ENCODE data around the gene GTF2IRD1.

GTF2IRD1 gene

GRCh38 chr7:74612015-74612829 lies 158.5 kb downstream of the GTF2IRD1 start:
- DNase-seq (ENCODE audit: insufficient read length, low spot score) = no peak
- TF ChIP-seq TAF1 (IDR thresholded peaks at IDR 0.05; ENCODE audit: low read depth, low read length) (no peak), PAX5 (IDR thresholded peaks at IDR 0.05; ENCODE audit: insufficient read depth, low read length, severe bottlenecking) (no peak), POLR2AphosphoS5 (IDR thresholded peaks at IDR 0.05; ENCODE audit: low read depth, low read length) (no peak), POLR2A (IDR thresholded peaks at IDR 0.05; ENCODE audit: low read depth, low read length) (no peak), SPI1 (IDR thresholded peaks at IDR 0.05; ENCODE audit: low read depth, low read length) (no peak), POU2F2 (IDR thresholded peaks at IDR 0.05; ENCODE audit: low read depth, low read length) (no peak)
- FAIRE-seq = no peak

GRCh38 chr7:74615933-74616780 lies 162.5 kb downstream of the GTF2IRD1 start:
- DNase-seq (ENCODE audit: insufficient read length, low spot score) (no peak), FAIRE-seq (peak; percentile 75)
- TF ChIP-seq PAX5 (IDR thresholded peaks at IDR 0.05; ENCODE audit: insufficient read depth, low read length, severe bottlenecking) (no peak), POU2F2 (IDR thresholded peaks at IDR 0.05; ENCODE audit: low read depth, low read length) (no peak), TAF1 (IDR thresholded peaks at IDR 0.05; ENCODE audit: low read depth, low read length) (no peak), POLR2A (IDR thresholded peaks at IDR 0.05; ENCODE audit: low read depth, low read length) (no peak), SPI1 (IDR thresholded peaks at IDR 0.05; ENCODE audit: low read depth, low read length) (no peak), POLR2AphosphoS5 (IDR thresholded peaks at IDR 0.05; ENCODE audit: low read depth, low read length) (no peak)

- peak; percentile 51; the same call in 1 of the 2 replicates for TF ChIP-seq TAF1 (IDR thresholded peaks at IDR 0.05; ENCODE audit: low read depth, low read length)
- no peak for TF ChIP-seq POLR2A (IDR thresholded peaks at IDR 0.05; ENCODE audit: low read depth, low read length)
- TF ChIP-seq POLR2AphosphoS5 (IDR thresholded peaks at IDR 0.05; ENCODE audit: low read depth, low read length) = no peak
- no peak for TF ChIP-seq PAX5 (IDR thresholded peaks at IDR 0.05; ENCODE audit: insufficient read depth, low read length, severe bottlenecking)
- no peak for TF ChIP-seq POU2F2 (IDR thresholded peaks at IDR 0.05; ENCODE audit: low read depth, low read length)
- TF ChIP-seq SPI1 (IDR thresholded peaks at IDR 0.05; ENCODE audit: low read depth, low read length) = peak; percentile 64
- no peak for FAIRE-seq
- DNase-seq (ENCODE audit: insufficient read length, low spot score) = no peak
Measured at GRCh38 chr7:74617180-74617744, 163.6 kb downstream of the GTF2IRD1 start.

- no peak for DNase-seq (ENCODE audit: insufficient read length, low spot score)
Measured at GRCh38 chr7:74619235-74619860, 165.6 kb downstream of the GTF2IRD1 start.

GRCh38 chr7:74622228-74622749 lies 168.6 kb downstream of the GTF2IRD1 start:
- TF ChIP-seq POU2F2 (IDR thresholded peaks at IDR 0.05; ENCODE audit: low read depth, low read length) (no peak), PAX5 (IDR thresholded peaks at IDR 0.05; ENCODE audit: insufficient read depth, low read length, severe bottlenecking) (no peak), SPI1 (IDR thresholded peaks at IDR 0.05; ENCODE audit: low read depth, low read length) (no peak), POLR2A (IDR thresholded peaks at IDR 0.05; ENCODE audit: low read depth, low read length) (no peak), POLR2AphosphoS5 (IDR thresholded peaks at IDR 0.05; ENCODE audit: low read depth, low read length) (no peak), TAF1 (IDR thresholded peaks at IDR 0.05; ENCODE audit: low read depth, low read length) (no peak)
- FAIRE-seq = no peak

More at GRCh38 chr7:74619235-74619860, 165.6 kb downstream of the GTF2IRD1 start:
- no peak for FAIRE-seq
- TF ChIP-seq POU2F2 (IDR thresholded peaks at IDR 0.05; ENCODE audit: low read depth, low read length) (no peak), POLR2AphosphoS5 (IDR thresholded peaks at IDR 0.05; ENCODE audit: low read depth, low read length) (no peak), POLR2A (IDR thresholded peaks at IDR 0.05; ENCODE audit: low read depth, low read length) (no peak), PAX5 (IDR thresholded peaks at IDR 0.05; ENCODE audit: insufficient read depth, low read length, severe bottlenecking) (no peak), TAF1 (IDR thresholded peaks at IDR 0.05; ENCODE audit: low read depth, low read length) (no peak), SPI1 (IDR thresholded peaks at IDR 0.05; ENCODE audit: low read depth, low read length) (no peak)

GRCh38 chr7:74623135-74623534 lies 169.4 kb downstream of the GTF2IRD1 start:
- FAIRE-seq = no peak
- no peak for DNase-seq (ENCODE audit: insufficient read length, low spot score)
- TF ChIP-seq POLR2AphosphoS5 (IDR thresholded peaks at IDR 0.05; ENCODE audit: low read depth, low read length) (no peak), TAF1 (IDR thresholded peaks at IDR 0.05; ENCODE audit: low read depth, low read length) (no peak), PAX5 (IDR thresholded peaks at IDR 0.05; ENCODE audit: insufficient read depth, low read length, severe bottlenecking) (no peak), POU2F2 (IDR thresholded peaks at IDR 0.05; ENCODE audit: low read depth, low read length) (no peak), SPI1 (IDR thresholded peaks at IDR 0.05; ENCODE audit: low read depth, low read length) (no peak), POLR2A (IDR thresholded peaks at IDR 0.05; ENCODE audit: low read depth, low read length) (no peak)

More at GRCh38 chr7:74622228-74622749, 168.6 kb downstream of the GTF2IRD1 start:
- DNase-seq (ENCODE audit: insufficient read length, low spot score) = no peak

GRCh38 chr7:74625446-74625845 lies 171.7 kb downstream of the GTF2IRD1 start:
- no peak for FAIRE-seq
- DNase-seq (ENCODE audit: insufficient read length, low spot score) = no peak
- TF ChIP-seq POLR2AphosphoS5 (IDR thresholded peaks at IDR 0.05; ENCODE audit: low read depth, low read length) (no peak), POLR2A (IDR thresholded peaks at IDR 0.05; ENCODE audit: low read depth, low read length) (no peak), TAF1 (IDR thresholded peaks at IDR 0.05; ENCODE audit: low read depth, low read length) (no peak), PAX5 (IDR thresholded peaks at IDR 0.05; ENCODE audit: insufficient read depth, low read length, severe bottlenecking) (no peak), POU2F2 (IDR thresholded peaks at IDR 0.05; ENCODE audit: low read depth, low read length) (no peak), SPI1 (IDR thresholded peaks at IDR 0.05; ENCODE audit: low read depth, low read length) (no peak)

Measured in GM12891 (cell line).